ENCODE results near the gene MRPS34.

- TF ChIP-seq CTCF (IDR thresholded peaks at IDR 0.05), result no peak
- TF ChIP-seq POLR2A (IDR thresholded peaks at IDR 0.05), result no peak
These were observed 25.0 kb downstream of the MRPS34 start for GRCh38 chr16:1747934-1748333.
